SK-N-SH (cell line): Measurements from ENCODE around the gene YIF1B. TPM values are rescaled to one million over a fixed set of nuclear protein-coding genes. Genes with fewer than 3 reads are reported as not detected.

Experiments
- CTCF ChIA-PET: fragments of 300-600, 350-600 bp; formaldehyde crosslinking; extraction: SDS; loops from one replicate; lab custom pipeline; 2021; lab: Yijun Ruan, JAX
- POLR2A ChIA-PET: fragments of 350-600 bp; sonication (Branson Sonifier 250); formaldehyde crosslinking; extraction: SDS; loops from one replicate; lab custom pipeline; 2020; ENCODE audit warnings: antibody characterized with exemption, inconsistent platforms; lab: Yijun Ruan, JAX
- DNase-seq: peaks from one replicate; pipeline ENCODE4 v3.0.0; 2012
- H2AFZ ChIP-seq: fragments of 200-600 bp; sonication (generic); 2 replicates; pipeline ENCODE4 v1.8.1; 2016; ENCODE audit warnings: antibody characterized with exemption, mild to moderate bottlenecking, low read depth
- H3F3A ChIP-seq: fragments of 200-600 bp; sonication (generic); replicated peaks from 2 replicates; pipeline ENCODE3; 2016; ENCODE audit warnings: antibody characterized with exemption, mild to moderate bottlenecking; ENCODE audit not compliant: insufficient read depth
- H3K27ac ChIP-seq, 2 experiments: fragments of 200-500 bp in 1 of 2; fragments of 200-600 bp in 1 of 2; sonication (Bioruptor generic) in 1 of 2; sonication (generic), shearing (Covaris generic) in 1 of 2; 2 replicates each; pipeline versions ENCODE4 v1.5.1 to v1.6.1; 2014 to 2016; ENCODE audit warnings: low read depth in 2 of 2, inconsistent platforms in 1 of 2, low read length in 1 of 2, mild to moderate bottlenecking in 1 of 2, mixed read lengths in 1 of 2
- H3K27me3 ChIP-seq: fragments of 200-600 bp; sonication (generic), shearing (Covaris generic); 2 replicates; pipeline ENCODE4 v1.6.1; 2016; ENCODE audit warnings: mixed run types; ENCODE audit not compliant: insufficient read depth
- H3K36me3 ChIP-seq, 2 experiments: fragments of 200-500 bp in 1 of 2; fragments of 200-600 bp in 1 of 2; sonication (Bioruptor generic) in 1 of 2; sonication (generic) in 1 of 2; replicated peaks in 1 of 2; 2 replicates each; pipeline versions ENCODE3 to v1.5.1; 2014 to 2016; ENCODE audit warnings: low read length in 1 of 2, mild to moderate bottlenecking in 1 of 2; ENCODE audit not compliant: insufficient read depth in 2 of 2, control insufficient read depth in 1 of 2
- H3K4me1 ChIP-seq, 2 experiments: fragments of 200-500 bp in 1 of 2; fragments of 200-600 bp in 1 of 2; sonication (Bioruptor generic) in 1 of 2; sonication (generic), shearing (Covaris generic) in 1 of 2; 2 replicates each; pipeline versions ENCODE4 v1.5.1 to v1.6.1; 2014 to 2016; ENCODE audit warnings: low read depth in 1 of 2, low read length in 1 of 2, mixed run types in 1 of 2; ENCODE audit not compliant: insufficient read depth in 2 of 2, control insufficient read depth in 1 of 2
- H3K4me2 ChIP-seq: fragments of 200-600 bp; sonication (generic), shearing (Covaris generic); 2 replicates; pipeline ENCODE4 v1.6.1; 2017; ENCODE audit warnings: mixed run types
- H3K4me3 ChIP-seq, 2 experiments: fragments of 200-500 bp in 1 of 2; fragments of 200-600 bp in 1 of 2; sonication (Bioruptor generic) in 1 of 2; sonication (generic), shearing (Covaris generic) in 1 of 2; 2 replicates each; pipeline versions ENCODE4 v1.5.1 to v1.8.1; 2014 to 2016; ENCODE audit warnings: low read depth in 2 of 2, inconsistent platforms in 1 of 2, low read length in 1 of 2, mild to moderate bottlenecking in 1 of 2, mixed read lengths in 1 of 2, moderate library complexity in 1 of 2
- H3K79me2 ChIP-seq: fragments of 200-600 bp; sonication (generic); 2 replicates; pipeline ENCODE4 v1.8.1; 2017; ENCODE audit warnings: mild to moderate bottlenecking; ENCODE audit not compliant: insufficient read depth
- H3K9ac ChIP-seq: fragments of 200-600 bp; sonication (generic); 2 replicates; pipeline ENCODE4 v1.6.1; 2017; ENCODE audit warnings: mixed run types
- H3K9me2 ChIP-seq: fragments of 200-600 bp; sonication (generic); 2 replicates; pipeline ENCODE4 v1.6.1; 2017; ENCODE audit warnings: mixed run types
- H3K9me3 ChIP-seq: fragments of 200-600 bp; sonication (generic); 2 replicates; pipeline ENCODE4 v1.6.1; 2017; ENCODE audit warnings: mixed run types, mild to moderate bottlenecking, moderate library complexity
- H4K20me1 ChIP-seq: fragments of 200-600 bp; sonication (generic); 2 replicates; pipeline ENCODE4 v1.6.1; 2017; ENCODE audit warnings: mild to moderate bottlenecking, mixed run types; ENCODE audit not compliant: insufficient read depth
- CHD2 ChIP-seq: fragments of 150-350 bp; IDR thresholded peaks from 2 replicates; pipeline ENCODE4 v1.6.1; 2018; ENCODE audit warnings: low read length; ENCODE audit not compliant: partially characterized antibody
- FOXJ3 ChIP-seq: sonication (generic); formaldehyde crosslinking; IDR thresholded peaks from 2 replicates; pipeline ENCODE4 v1.5.1; 2020; ENCODE audit warnings: mild to moderate bottlenecking, missing genetic modification reagents
- GATA2 ChIP-seq: sonication (generic); formaldehyde crosslinking; IDR thresholded peaks from 2 replicates; pipeline ENCODE4 v1.5.0; 2020; ENCODE audit warnings: mild to moderate bottlenecking, missing genetic modification reagents
- PBX3 ChIP-seq: IDR thresholded peaks from 2 replicates; pipeline ENCODE4; 2012
- POLR2AphosphoS5 ChIP-seq: IDR thresholded peaks from 2 replicates; pipeline ENCODE4 v1.6.1; 2012; ENCODE audit warnings: low read depth, low read length
- TAF1 ChIP-seq: IDR thresholded peaks from 2 replicates; pipeline ENCODE4 v1.6.1; 2012; ENCODE audit warnings: low read depth, mild to moderate bottlenecking, low read length, moderate library complexity, borderline replicate concordance
- USF1 ChIP-seq: IDR thresholded peaks from 2 replicates; pipeline ENCODE4 v1.4.0; 2012; ENCODE audit warnings: low read depth, borderline replicate concordance
- WGBS: methylation state at CpG from one replicate; pipeline ENCODE4 v1.1.6; 2017; ENCODE audit warnings: low lambda C conversion rate; 5-methylcytosine and 5-hydroxymethylcytosine counted together
- polyA plus RNA-seq, 3 experiments: library from polyadenylated mRNA; depleted of rRNA; stranded (reverse); fragments of >200 nt; gene quantifications; 2 replicates each; pipeline ENCODE4 v1.2.3, GENCODE V29; 2012

YIF1B gene
- polyA plus RNA-seq, 1 of the 3 experiments (the other 2 are of a cell fraction): 121 TPM

- peak overlapping the region in 1 of 2 experiments; percentile 14; a peak in 1 of 4 replicates for H3K27ac ChIP-seq
- no peaks in the 10 kb centered on the region for H4K20me1 ChIP-seq
- peak overlapping the region; percentile 99; the same call in 1 of the 2 replicates for H2AFZ ChIP-seq
- no peak overlapping the region for H3K9ac ChIP-seq
- H3K4me3 ChIP-seq: peak overlapping the region; percentile 58 to 89
- peak; percentile 48 for DNase-seq
- H3K79me2 ChIP-seq: no peaks in the 10 kb centered on the region
- ChIA-PET CTCF (interaction anchor here (0.7 to 1.9 kb wide), 5 partner anchors 11 to 459 kb away, joined by 3 to 5 read pairs (median 3); partner anchors contain the start of gene FAM98C), POLR2A (interaction anchor here (1.8 to 2.1 kb wide), 2 partner anchors 13 to 27 kb away, joined by 7 to 17 read pairs; partner anchors contain the start of genes GGN, PSMD8 and SPRED3)
- no peaks in the 10 kb centered on the region for H3K9me2 ChIP-seq
- H3K4me1 ChIP-seq: peaks cover 0 to 10% of the 10 kb centered on the region in 2 experiments; a peak in 1 of 4 replicates
- H3K9me3 ChIP-seq: no peaks in the 10 kb centered on the region
- TF ChIP-seq GATA2 (CRISPR knock-in tag) (peak; percentile 35; the same call in 1 of the 2 replicates), USF1 (no peak)
- 5% methylated on average over 23 of the region's 23 CpGs for WGBS
- peaks cover 6% of the 10 kb centered on the region for H3F3A ChIP-seq
- peaks cover 39% of the 10 kb centered on the region for H3K27me3 ChIP-seq
- peak overlapping the region; percentile 98 for H3K4me2 ChIP-seq
- H3K36me3 ChIP-seq: no peaks in the 10 kb centered on the region
These were observed 45.3 kb upstream of the YIF1B start for GRCh38 chr19:38360839-38361631.

DNA sequence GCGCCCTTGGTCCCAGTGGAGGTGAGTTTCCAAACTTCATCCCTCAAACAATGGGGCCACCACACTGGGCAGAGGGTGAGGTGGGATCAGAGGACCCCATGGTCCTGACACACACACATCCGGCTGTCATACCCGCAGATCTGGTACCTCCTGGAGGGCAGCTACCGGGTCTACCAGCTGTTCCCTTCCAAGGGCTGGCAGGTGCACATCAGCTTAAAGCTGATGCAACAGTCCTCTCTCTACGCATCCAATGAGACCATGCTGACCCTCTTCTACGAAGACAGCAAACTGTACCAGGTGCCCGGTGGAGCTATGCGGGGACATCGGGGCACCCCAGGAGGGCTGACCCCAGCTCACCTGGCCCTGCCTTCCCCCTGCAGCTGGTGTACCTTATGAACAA, 44.6 kb upstream of the YIF1B start:
- H3F3A ChIP-seq: peaks cover 6% of the 10 kb centered on the region
- ChIA-PET POLR2A (interaction anchor here (2.1 kb wide), 1 partner anchor 28 kb away, joined by 7 read pairs; the partner anchor contains the start of genes GGN and SPRED3), CTCF (interaction anchor here (0.9 to 1.1 kb wide), 2 partner anchors 126 to 458 kb away, joined by 3 to 4 read pairs; no protein-coding TSS in a partner anchor)
- peaks cover 41% of the 10 kb centered on the region for H3K27me3 ChIP-seq
- no peak for TF ChIP-seq PBX3
- TF ChIP-seq CHD2: no peak
- no peak for TF ChIP-seq TAF1
- TF ChIP-seq FOXJ3: no peak
- no peak for TF ChIP-seq POLR2AphosphoS5
- H3K9ac ChIP-seq: no peak overlapping the region
- H3K36me3 ChIP-seq: no peaks in the 10 kb centered on the region
- H4K20me1 ChIP-seq: no peaks in the 10 kb centered on the region
- H3K4me3 ChIP-seq: no peak overlapping the region
- DNase-seq: no peak
- no peak overlapping the region for H3K4me2 ChIP-seq
- H3K9me2 ChIP-seq: no peaks in the 10 kb centered on the region
- peaks cover 0 to 10% of the 10 kb centered on the region in 2 experiments; a peak in 1 of 4 replicates for H3K4me1 ChIP-seq
- H3K27ac ChIP-seq: no peak overlapping the region
- H3K79me2 ChIP-seq: no peaks in the 10 kb centered on the region
- no peaks in the 10 kb centered on the region for H3K9me3 ChIP-seq
- 34% methylated on average over 7 of the region's 9 CpGs for WGBS
- no peak overlapping the region for H2AFZ ChIP-seq
